Neural progenitor cell (in vitro differentiated cells): ENCODE measurements around the gene PLEKHG5.

Experiments used
- CTCF ChIP-seq: fragments of 200-600 bp; sonication (generic); IDR thresholded peaks from 2 replicates; pipeline ENCODE4 v1.5.1; 2017; ENCODE audit warnings: antibody characterized with exemption, mild to moderate bottlenecking
- EZH2 ChIP-seq: fragments of 200-600 bp; sonication (generic); IDR thresholded peaks from 2 replicates; pipeline ENCODE4 v1.6.1; 2017; ENCODE audit warnings: antibody characterized with exemption, mild to moderate bottlenecking, moderate library complexity
- EZH2phosphoT487 ChIP-seq: fragments of 200-600 bp; sonication (generic); IDR thresholded peaks from 2 replicates; pipeline ENCODE4 v1.6.1; 2017; ENCODE audit warnings: antibody characterized with exemption

GRCh38 chr1:6519491-6519934 is 28.0 kb upstream of the PLEKHG5 start:
- TF ChIP-seq EZH2 (no peak), CTCF (no peak), EZH2phosphoT487 (no peak)
